NCI-H524 (cell line): ENCODE results near the gene B4GALT5.
"Not testable (repeated sequence)": the region's sequence is repeated elsewhere in the genome, so short reads cannot be mapped to it uniquely, and the experiment has no call there.

ENCODE experiments used
- DNase-seq, 2 experiments: peaks; one replicate each; lab custom pipeline; 2025; lab: John Stamatoyannopoulos, UW

B4GALT5 gene

DNA sequence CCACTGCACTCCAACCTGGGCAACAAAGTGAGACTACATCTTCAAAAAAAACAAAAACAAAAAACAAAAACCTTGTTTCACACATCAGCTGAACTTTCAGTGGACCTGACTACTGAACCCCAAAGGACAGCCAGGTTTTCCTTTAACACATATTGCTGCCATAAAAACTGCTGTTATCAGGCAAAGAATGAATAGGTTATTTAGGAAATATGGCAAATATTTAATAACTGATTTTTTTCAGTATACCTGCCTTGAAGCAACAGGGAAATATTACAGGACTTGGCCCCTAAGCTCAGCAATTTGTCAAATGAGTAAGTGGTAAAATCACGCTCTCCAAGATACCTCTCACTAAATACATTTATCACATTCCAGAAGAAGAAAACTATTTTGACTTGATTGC, 34.0 kb downstream of the B4GALT5 start:
- DNase-seq = no peak

DNA sequence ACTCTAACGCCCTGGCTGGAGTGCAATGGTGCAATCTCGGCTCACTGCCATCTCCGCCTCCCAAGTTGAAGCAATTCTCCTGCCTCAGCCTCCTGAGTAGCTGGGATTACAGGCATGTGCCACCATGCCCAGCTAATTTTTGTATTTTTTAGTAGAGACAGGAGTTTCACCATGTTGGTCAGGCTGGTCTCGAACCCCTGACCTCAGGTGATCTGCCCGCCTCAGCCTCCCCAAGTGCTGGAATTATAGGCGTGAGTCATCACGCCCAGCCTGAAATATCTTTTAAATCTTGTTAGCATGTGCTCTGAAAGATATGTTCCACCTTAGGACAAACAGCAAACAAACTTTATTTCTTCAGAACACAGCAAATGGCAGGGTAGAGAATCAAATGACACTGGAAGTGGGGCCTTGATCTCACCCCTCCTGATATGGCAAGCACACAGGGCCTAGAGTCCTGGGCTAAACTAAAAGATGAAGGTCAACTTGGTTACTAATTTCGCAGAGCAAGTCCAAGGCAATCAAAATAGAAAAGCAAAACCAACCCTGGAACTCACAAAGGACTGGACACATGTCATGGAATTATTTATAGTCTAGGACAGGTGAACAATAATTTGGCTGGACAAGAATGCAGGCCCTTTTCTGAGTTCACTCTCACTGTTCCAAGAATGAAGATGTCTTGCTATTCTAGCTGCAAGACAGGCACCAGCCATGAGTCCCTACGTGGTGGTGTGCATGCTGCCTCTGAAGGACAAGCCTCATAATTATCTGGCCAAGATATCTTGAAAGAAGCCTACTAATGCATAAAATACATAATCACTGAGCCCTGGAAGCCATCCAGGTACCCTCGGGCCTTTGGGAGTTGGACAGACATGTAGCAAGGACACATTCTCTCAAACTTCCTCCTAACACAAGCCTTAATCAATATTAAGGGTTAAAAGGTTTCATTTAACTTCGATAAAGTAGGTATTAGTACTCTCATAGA, 35.6 kb downstream of the B4GALT5 start:
- DNase-seq = no peak

DNA sequence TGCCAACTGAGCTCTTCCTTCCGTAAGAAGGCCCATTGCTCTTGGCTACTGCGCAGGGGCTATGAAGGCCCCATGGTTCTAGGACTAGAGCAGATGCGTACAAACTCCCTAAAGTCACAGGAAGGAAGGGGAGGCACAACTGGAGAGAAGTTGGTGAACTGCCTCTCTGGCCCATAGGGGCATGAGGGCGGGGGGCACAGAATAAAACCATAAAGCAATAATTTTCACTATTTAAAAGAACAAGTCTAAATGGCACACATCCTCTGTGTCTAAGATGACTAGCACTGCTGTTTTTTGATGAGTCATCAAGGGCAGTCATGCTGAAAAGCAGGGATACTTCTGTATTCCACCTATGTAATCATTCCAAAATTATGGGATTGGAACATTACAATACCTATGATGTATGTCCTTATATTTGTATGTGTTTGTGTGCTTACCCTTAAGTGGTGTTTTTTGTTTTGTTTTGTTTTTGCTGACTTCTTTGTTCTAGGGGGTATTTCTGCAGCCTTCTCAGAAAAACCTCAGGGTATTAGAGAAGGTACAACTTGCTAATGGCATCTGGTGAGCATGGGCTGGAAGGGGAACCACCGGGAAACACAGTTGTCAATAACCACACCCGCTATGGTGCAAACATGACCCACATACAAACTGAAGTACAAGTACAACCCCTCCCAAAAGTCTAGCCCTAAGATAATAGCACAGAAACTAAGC, 36.9 kb downstream of the B4GALT5 start:
- DNase-seq = no peak

DNA sequence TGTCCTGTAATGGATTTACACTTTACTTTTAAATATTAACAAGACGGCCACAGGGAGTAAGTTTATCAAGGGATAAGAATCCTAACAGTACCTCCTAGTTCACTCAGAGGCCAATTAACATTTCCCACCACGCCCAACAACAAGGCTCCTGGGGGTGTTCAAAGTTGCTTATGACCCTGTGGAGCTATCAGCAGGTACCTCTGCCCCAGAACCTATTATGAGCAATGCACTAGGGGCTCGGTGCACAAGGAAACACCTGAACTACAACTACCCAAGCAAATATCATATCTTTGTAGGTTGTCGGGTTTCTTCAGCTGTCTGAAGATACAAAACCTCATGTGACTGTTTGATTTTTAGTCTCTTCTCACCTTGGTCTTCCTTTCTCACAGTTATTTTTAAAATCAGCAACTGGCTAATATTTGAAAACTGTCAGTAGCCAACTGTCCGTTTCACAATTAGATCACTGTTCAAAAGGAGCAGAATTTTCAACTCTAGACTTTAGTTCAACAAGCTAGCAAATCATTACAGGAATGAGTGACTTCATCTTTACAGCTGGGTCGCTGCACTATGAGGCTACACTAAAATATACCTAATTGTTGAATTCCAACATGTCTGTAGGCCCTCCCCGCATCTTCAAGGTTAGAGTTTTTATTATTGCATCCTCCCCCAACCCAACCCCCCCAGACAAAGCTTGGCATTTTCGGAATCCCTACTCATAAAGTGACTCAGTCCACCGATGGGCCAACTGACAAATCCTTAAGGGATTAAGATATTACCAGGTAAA, 38.1 kb downstream of the B4GALT5 start:
- DNase-seq = no peak

DNA sequence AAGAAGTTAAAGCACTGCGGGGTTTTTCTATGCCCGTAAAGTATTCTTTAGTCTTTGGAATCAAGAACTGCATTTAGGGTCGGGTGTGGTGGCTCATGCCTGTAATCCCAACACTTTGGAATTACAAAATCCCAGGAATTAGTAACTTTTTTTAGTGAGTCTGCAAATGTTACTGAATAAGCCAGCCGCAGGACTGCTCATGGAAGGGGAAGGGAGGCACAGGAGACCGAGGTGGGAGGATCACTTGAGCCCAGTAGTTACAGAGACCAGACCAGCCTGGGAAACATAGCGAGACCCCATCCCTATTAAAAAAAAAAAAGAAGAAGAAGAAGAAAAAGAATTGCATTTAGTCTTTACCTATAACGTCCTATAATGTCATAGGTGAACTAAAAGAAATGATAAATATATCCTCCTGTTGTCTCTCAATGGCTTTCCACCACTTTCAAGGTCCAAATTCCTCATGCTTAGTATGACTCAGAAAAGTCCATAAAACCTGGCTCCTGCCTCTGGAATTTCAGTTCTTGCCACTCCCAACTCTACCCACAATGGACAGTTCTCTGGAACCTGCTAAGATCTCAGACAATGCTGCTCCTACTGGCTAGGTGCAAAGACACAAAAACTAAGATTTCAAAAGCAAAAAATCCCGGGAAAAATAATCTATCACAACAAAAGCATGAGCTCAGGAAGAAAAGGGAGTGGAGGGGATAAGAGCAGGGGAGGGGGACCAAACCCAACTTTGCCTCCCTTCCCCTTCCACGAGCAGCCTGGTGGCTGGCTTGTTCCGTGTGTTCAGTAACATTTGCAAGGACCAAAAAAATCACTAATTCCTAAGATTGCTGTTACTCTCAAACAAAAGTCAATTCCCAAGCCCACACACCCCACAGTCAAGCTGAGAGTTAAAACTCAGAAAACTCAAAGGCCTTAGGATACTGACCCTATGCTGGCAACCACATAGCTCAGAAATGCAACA, 39.0 kb downstream of the B4GALT5 start:
- DNase-seq = no peak

DNA sequence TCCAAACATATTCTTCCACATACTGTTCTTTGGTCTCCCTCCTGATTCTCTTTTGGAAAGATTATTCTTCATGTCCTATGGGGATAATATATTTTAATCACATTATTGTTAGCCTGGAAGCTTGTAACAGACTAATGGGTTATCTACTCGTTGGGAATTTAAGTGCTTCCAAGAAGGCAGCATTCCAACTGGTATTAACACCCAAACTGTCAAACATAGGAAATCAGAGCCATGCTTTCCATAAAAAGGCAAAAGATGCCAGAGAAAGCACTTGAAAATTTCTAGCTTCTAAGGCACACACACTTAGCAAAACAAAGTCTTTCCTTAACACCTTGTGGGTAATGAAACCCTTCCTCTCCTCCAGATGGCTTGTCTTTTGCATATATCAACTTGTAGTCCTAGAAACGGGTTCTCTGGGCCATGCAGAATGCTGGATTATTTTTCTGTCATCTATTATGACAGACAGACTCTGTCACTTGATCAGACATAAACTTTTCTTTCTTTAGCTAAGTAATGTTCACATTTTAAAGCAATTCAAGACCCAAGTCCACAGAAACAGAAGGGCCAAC, 41.5 kb downstream of the B4GALT5 start:
- DNase-seq = peak; percentile 46 to 78

DNA sequence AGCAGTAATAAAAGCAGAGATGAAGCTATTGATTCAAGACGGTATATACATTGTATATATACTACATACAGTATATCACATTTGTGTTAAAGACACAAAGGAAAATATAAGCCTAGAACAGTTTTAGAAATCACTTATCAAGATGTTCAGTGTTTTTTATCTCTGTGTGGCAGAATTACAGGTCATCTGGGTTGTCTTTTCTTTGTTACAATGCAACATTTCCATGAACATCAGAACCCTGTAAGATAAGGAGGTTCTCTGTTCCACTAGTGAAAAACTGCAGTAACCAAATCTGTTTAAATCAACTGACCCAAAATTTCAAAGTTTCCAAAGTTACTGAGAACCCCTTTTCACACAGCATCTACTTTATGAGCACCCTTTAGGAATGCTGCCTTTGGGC, 42.2 kb downstream of the B4GALT5 start:
- no peak for DNase-seq

DNA sequence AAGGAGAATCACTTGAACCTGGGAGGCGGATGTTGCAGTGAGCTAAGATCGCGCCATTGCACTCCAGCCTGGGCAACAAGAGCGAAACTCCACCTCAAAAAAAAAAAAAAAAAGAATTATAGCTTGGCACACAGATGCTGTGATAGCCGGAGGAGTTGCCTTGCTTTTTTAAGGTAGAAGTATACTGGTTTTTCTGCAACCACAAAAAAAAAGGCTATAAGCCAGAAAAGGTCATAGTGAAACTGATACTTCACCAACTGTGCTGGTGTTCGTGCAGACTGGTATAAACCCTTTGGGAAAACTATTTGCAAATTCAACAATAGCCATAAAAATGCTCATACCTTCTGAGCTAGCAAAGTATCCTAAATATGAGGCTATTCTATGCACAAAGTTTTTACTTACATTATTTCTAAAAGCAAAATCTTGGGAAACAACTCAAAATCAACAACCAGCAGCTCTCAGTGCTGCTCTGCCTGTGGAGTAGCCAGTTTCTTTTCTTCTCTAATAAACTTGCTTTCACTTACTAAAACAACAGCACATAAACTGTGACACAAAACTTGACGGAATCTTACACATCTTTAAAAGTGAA, 44.0 kb downstream of the B4GALT5 start:
- DNase-seq = no peak

DNA sequence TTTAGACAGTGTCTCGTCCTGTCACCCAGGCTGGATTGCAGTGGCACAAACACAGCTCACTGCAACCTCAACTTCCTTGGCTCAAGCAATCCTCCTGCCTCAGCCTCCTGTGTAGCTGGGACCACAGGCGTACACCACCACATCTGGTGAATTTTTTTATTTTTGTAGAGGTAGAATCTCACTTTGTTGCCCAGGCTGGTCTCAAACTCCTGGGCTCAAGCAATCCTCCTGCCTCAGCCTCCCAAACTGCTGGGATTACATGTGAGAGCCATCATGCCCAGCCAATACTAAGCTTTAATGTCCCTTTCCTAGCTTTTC, 44.8 kb downstream of the B4GALT5 start:
- not testable (repeated sequence) for DNase-seq

DNA sequence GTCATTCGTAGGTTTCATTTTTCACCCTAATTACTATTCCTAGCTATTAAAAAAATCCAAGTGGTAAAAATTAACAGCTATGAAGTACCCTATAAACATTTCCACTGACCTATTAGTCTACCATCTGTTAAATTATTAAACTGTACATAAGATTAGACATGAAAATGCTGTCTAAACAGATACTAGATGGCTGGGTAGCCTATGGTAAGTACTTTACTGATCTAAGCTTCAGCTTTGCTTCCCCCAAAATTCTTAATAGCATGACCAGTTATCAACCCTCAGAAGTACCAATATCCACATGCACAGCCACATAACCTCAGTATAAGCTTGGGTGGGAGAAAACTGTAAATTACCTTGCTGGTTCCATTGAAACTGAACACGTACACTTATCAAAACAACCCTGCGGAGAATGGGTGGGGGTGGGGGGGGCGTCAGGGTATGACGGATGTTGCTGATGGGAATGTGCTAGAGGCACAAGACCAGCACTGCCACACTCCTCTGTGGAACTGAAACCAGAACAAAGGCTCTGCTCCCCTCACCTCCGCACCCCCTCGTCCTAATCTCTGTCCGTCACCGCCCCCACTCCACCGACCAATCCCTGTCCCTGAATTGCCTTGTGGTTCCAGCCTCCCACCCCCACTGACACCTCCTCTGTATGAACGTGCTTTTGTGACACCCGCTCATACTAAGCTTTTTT, 45.3 kb downstream of the B4GALT5 start:
- DNase-seq = peak; percentile 35 to 72

DNA sequence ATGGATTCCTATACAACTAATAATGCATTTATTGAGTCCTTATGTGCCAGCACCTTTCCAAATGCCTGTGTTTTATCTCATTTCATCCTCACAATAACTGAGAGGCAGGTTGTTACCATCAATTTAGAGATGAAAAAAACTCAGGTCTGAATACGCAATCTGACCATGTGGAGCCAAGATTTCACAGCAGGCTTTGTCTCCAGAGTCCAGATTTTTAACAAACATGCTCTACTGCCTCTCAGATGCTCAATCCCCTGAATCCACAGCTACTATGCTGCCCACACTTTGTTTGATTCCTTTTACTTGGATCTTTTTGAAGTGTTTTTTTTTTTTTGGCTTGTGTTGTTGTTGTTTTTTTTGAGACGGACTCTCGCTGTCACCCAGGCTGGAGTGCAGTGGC, 46.8 kb downstream of the B4GALT5 start:
- DNase-seq = no peak

DNA sequence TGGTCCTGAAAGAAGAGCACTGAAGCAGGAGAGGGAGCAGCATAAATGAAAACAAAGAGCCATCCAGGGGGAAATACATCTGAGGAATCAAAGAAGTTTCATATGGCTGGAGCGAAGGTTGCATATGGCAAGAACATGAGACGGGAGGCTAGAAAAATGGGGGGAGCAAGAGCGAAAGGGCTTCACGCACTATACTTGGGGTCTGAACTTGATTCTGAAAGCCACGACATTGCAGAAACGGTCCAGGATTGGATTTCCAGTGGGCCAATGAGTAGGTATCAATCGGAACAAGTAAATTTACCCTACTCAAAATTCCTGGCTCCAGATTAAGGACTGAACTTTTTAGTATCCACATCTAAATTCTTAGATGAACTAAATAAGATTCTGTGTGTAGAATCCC, 47.9 kb downstream of the B4GALT5 start:
- DNase-seq = no peak

DNA sequence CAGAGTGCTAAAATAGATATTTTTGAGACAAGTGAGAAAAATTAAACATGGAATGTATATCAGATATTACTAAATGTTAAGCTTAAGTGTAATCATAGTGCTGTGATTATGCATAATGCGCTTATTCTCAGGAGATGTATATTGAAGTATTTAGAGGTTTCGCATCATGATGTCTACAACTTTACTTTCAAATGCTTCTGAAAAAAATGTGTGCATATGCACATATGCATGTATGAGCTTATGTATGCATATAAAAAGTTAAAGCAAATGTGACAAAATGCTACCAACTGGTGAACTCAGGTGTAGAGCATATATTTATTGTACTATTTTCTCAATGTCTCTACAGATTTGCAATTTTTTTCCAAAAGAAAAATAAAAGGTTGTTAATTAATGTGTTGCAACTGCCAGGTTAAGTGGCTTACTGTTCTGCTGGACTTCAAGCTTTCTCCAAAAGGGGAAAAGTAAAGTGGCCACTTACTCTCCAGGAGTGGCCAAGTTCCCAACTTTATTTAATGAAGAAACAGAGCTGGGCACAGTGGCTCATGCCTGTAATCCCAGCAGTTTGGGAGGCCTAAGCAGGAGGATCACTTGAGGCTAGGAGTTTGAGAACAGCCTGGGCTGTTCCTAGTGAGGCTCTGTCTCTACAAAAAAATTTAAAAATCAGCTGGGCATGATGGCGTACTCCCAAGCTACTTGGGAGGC, 48.9 kb downstream of the B4GALT5 start:
- no peak for DNase-seq

DNA sequence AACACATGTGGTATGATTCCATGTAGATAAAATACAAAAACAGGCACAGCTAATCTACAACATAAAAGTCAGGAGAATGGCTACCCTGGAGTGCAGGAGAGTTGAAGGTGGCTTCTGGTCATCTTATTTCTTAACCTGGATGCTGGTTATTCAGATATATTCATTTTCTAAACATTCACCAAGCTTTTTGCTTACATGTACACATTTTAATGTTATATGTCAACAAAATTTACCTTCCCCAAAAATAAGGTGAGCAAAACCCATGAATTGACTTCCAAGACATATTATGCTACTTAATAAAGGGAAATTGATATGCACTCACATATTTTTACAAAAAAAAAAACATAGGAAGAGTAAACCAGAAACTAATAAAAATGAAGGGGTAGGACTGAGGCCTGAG, 50.6 kb downstream of the B4GALT5 start:
- DNase-seq = no peak

DNA sequence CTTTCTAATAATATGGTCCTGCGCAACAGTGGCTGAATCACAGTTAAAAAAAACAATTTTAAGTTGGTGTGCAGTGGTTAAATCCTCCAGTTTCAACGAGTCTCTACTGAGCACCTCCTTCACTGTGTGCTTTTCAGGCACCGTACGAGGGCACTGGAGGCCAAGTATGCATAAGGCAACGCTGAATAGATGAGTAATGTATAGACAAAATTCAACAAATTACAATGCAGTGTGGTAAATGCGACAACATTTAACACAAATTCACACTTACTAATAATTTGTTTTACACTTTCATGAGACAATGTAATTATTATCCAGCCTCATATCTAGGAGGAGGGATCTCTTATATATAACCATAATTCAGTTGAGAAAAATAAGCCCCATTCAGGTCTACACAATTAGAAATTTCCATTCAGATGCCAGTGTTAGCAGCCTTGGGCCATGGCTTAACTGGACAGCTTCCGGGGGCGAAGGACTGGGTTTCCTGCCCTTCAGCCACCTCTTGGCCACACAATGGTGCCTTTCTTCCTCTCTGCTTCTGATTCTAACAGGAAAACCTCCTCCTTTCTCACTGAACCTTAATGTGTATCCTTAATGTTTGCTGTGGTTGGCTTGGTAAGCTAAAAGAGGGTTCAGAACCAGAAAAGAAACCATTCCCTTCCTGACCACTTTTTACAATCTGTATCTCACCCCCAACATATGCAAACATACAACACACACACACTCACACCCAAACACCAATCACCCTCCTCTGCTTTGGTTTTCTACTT, 51.9 kb downstream of the B4GALT5 start:
- no peak for DNase-seq

DNA sequence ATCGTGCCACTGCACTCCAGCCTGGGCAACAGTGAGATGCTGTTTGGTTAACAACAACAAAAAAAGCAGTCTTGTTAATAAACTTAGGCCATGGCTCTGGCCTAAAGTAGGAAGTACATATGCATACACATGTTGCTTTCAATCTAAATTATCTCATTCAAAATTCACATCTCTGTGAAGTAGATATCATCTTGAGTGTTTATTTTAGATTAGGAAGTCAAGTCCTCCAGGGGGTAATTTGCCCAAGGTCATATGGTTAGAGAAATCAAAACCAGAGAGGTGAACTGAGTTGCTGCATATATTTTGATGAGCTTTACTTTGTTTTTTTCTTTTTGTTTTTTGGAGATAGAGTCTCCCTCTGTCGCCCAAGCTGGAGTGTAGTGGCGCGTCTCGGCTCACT, 52.8 kb downstream of the B4GALT5 start:
- no peak for DNase-seq

DNA sequence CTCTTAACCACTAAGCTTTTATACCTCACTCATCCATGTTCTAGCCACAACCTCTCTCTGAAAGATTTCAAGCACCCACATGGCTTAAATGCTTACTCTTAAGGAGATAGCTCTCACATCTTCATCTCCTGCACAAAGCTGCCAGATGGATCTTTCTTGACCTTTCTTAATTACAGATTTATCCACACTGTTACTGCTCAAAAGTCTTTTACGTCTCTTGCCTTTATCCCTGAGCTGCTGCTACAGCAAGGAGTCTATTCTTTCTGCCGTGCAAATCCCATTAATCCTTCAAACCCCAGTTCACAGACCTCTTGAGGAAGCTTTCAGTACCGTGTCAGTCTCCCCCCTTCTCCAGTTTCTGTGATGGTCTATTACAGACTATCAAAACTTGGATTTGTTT, 54.6 kb downstream of the B4GALT5 start:
- DNase-seq = peak; percentile 95 to 98

DNA sequence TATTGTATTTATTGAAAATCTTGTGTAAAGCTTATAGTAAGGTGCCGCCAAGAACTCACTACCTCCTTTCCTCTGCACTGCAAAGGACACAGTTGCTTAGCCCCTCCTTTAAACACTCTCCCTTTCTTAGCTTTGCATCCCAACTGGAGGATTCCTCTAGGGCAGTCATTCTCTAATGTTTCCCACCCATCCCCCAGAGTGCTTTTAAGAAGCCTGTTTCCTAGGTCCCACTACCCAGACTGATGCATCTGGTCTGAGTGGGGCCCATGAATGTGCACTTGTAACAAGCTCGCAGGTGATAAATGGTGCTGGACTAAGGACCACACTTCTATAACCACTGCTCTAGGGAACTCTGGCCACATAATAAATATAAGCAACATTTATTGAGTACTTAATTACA, 55.2 kb downstream of the B4GALT5 start:
- DNase-seq = peak; percentile 78 to 84
